Measurements from ENCODE around the gene SLC2A9.
"Not testable (repeated sequence)": the region's sequence is repeated elsewhere in the genome, so short reads cannot be mapped to it uniquely, and the experiment has no call there.

SLC2A9 gene

GRCh38 chr4:9996319-9997110, 24.8 kb downstream of the SLC2A9 start:
- no peak for DNase-seq (ENCODE audit: low read depth in 2 of 2)

GRCh38 chr4:9994246-9994847, 26.9 kb downstream of the SLC2A9 start:
- no peak for DNase-seq (ENCODE audit: low read depth in 2 of 2)

GRCh38 chr4:9989918-9990635, 31.2 kb downstream of the SLC2A9 start:
- no peak for DNase-seq (ENCODE audit: low read depth in 2 of 2)

- no peak for DNase-seq (ENCODE audit: low read depth in 2 of 2)
These were observed 32.4 kb downstream of the SLC2A9 start for GRCh38 chr4:9988933-9989332.

GRCh38 chr4:9988363-9988749, 32.9 kb downstream of the SLC2A9 start:
- DNase-seq (ENCODE audit: low read depth in 2 of 2), result no peak

GRCh38 chr4:9987749-9988362, 33.4 kb downstream of the SLC2A9 start:
- no peak for DNase-seq (ENCODE audit: low read depth in 2 of 2)

- DNase-seq (ENCODE audit: low read depth in 2 of 2), result no peak
These were observed 36.7 kb downstream of the SLC2A9 start for GRCh38 chr4:9984621-9985020.

GRCh38 chr4:9983211-9983610, 38.1 kb downstream of the SLC2A9 start:
- no peak for DNase-seq (ENCODE audit: low read depth in 2 of 2)

GRCh38 chr4:9981899-9982298, 39.4 kb downstream of the SLC2A9 start:
- not testable (repeated sequence) for DNase-seq (ENCODE audit: low read depth in 2 of 2)

GRCh38 chr4:9980898-9981297, 40.4 kb downstream of the SLC2A9 start:
- DNase-seq (ENCODE audit: low read depth in 2 of 2), result no peak

GRCh38 chr4:9979101-9979701, 42.1 kb downstream of the SLC2A9 start:
- DNase-seq (ENCODE audit: low read depth in 2 of 2), result no peak

GRCh38 chr4:9977518-9978031, 43.7 kb downstream of the SLC2A9 start:
- DNase-seq (ENCODE audit: low read depth in 2 of 2), result no peak

- no peak for DNase-seq (ENCODE audit: low read depth in 2 of 2)
These were observed 44.5 kb downstream of the SLC2A9 start for GRCh38 chr4:9976781-9977180.

GRCh38 chr4:9976293-9976692, 45.0 kb downstream of the SLC2A9 start:
- DNase-seq (ENCODE audit: low read depth in 2 of 2), result no peak

GRCh38 chr4:9971711-9972110, 49.6 kb downstream of the SLC2A9 start:
- no peak for DNase-seq (ENCODE audit: low read depth in 2 of 2)

GRCh38 chr4:9970399-9971011, 50.8 kb downstream of the SLC2A9 start:
- no peak for DNase-seq (ENCODE audit: low read depth in 2 of 2)

- DNase-seq (ENCODE audit: low read depth in 2 of 2), result no peak
These were observed 51.5 kb downstream of the SLC2A9 start for GRCh38 chr4:9969526-9970398.

- DNase-seq (ENCODE audit: low read depth in 2 of 2), result no peak
These were observed 52.8 kb downstream of the SLC2A9 start for GRCh38 chr4:9968472-9968871.

- DNase-seq (ENCODE audit: low read depth in 2 of 2), result no peak
These were observed 56.4 kb downstream of the SLC2A9 start for GRCh38 chr4:9964879-9965278.

- no peak for DNase-seq (ENCODE audit: low read depth in 2 of 2)
These were observed 58.0 kb downstream of the SLC2A9 start for GRCh38 chr4:9963328-9963727.
